Astrocyte (in vitro differentiated cells and primary cell): ENCODE measurements around the gene ME2. TPM values are rescaled to one million over a fixed set of nuclear protein-coding genes. Genes with fewer than 3 reads are reported as not detected.
A peak's percentile ranks its signal among the peaks of the same experiment; 100 is the strongest.

Experiments used
- DNase-seq: peaks from one replicate; pipeline ENCODE4 v3.0.0-alpha.2; 2010; ENCODE audit warnings: low read depth
- FAIRE-seq: peaks from 2 replicates; lab custom pipeline; 2011; peaks lifted over from hg19 to GRCh38; lab: Jason Lieb, UNC
- H2AFZ ChIP-seq: 2 replicates; pipeline ENCODE4 v1.6.0; 2012; ENCODE audit warnings: low read depth, low read length, inconsistent platforms
- H3K27ac ChIP-seq: 2 replicates; pipeline ENCODE4 v1.5.1; 2011; ENCODE audit warnings: low read depth, low read length, inconsistent platforms
- H3K27me3 ChIP-seq: 2 replicates; pipeline ENCODE4 v1.6.0; 2011; ENCODE audit warnings: low read length, inconsistent platforms; ENCODE audit not compliant: insufficient read depth
- H3K36me3 ChIP-seq: 2 replicates; pipeline ENCODE4 v1.5.1; 2011; ENCODE audit warnings: low read length, inconsistent platforms; ENCODE audit not compliant: insufficient read depth
- H3K4me1 ChIP-seq: 2 replicates; pipeline ENCODE4 v1.5.1; 2011; ENCODE audit warnings: low read length, inconsistent platforms; ENCODE audit not compliant: insufficient read depth
- H3K4me2 ChIP-seq: 2 replicates; pipeline ENCODE4 v1.6.0; 2012; ENCODE audit warnings: low read length, inconsistent platforms
- H3K4me3 ChIP-seq: 2 replicates; pipeline ENCODE4 v1.5.1; 2011; ENCODE audit warnings: low read depth, mild to moderate bottlenecking, low read length, inconsistent platforms; ENCODE audit not compliant: insufficient read depth
- H3K79me2 ChIP-seq: 2 replicates; pipeline ENCODE4 v1.6.0; 2012; ENCODE audit warnings: mild to moderate bottlenecking, low read length, inconsistent platforms; ENCODE audit not compliant: insufficient read depth
- H3K9ac ChIP-seq: 2 replicates; pipeline ENCODE4 v1.6.0; 2012; ENCODE audit warnings: mild to moderate bottlenecking, low read length, inconsistent platforms
- H3K9me3 ChIP-seq: 2 replicates; pipeline ENCODE4 v1.5.1; 2012; ENCODE audit warnings: low read depth, mild to moderate bottlenecking, low read length, inconsistent platforms; ENCODE audit not compliant: insufficient read depth
- H4K20me1 ChIP-seq: 2 replicates; pipeline ENCODE4 v1.6.0; 2012; ENCODE audit warnings: low read length, inconsistent platforms; ENCODE audit not compliant: insufficient read depth
- H3K27ac Mint-ChIP-seq: one replicate; pipeline ENCODE4 v1.8.0; 2021; ENCODE audit warnings: mild to moderate bottlenecking, mixed read lengths; ENCODE audit not compliant: unreplicated experiment
- H3K27me3 Mint-ChIP-seq: one replicate; pipeline ENCODE4 v1.8.0; 2021; ENCODE audit warnings: low read depth, mixed read lengths; ENCODE audit not compliant: unreplicated experiment
- H3K36me3 Mint-ChIP-seq: one replicate; pipeline ENCODE4 v1.8.0; 2021; ENCODE audit warnings: low read depth, mixed read lengths; ENCODE audit not compliant: unreplicated experiment
- H3K4me1 Mint-ChIP-seq: one replicate; pipeline ENCODE4 v1.8.0; 2021; ENCODE audit warnings: low read depth, mixed read lengths; ENCODE audit not compliant: unreplicated experiment
- H3K4me3 Mint-ChIP-seq: one replicate; pipeline ENCODE4 v1.8.0; 2021; ENCODE audit warnings: mild to moderate bottlenecking, moderate library complexity, mixed read lengths; ENCODE audit not compliant: unreplicated experiment
- H3K9me3 Mint-ChIP-seq: one replicate; pipeline ENCODE4 v1.8.0; 2021; ENCODE audit warnings: mild to moderate bottlenecking, mixed read lengths; ENCODE audit not compliant: unreplicated experiment
- EZH2 ChIP-seq: IDR thresholded peaks from 2 replicates; pipeline ENCODE4 v1.6.1; 2012; ENCODE audit warnings: mild to moderate bottlenecking, low read length, inconsistent platforms; ENCODE audit not compliant: insufficient read depth
- total RNA-seq: library from RNA; stranded (reverse); gene quantifications from 2 replicates; pipeline ENCODE4 v1.2.1, GENCODE V29; 2021
- TF ChIP-seq, protein P1 (sequence below): IDR thresholded peaks from 2 replicates; pipeline ENCODE4 v1.5.1; 2011; ENCODE audit warnings: low read depth, mild to moderate bottlenecking, inconsistent platforms, low read length, moderate library complexity; ENCODE audit not compliant: insufficient read depth

ME2 gene
- total RNA-seq, 1 donor from 2014 or later: 44.0 TPM

DNA sequence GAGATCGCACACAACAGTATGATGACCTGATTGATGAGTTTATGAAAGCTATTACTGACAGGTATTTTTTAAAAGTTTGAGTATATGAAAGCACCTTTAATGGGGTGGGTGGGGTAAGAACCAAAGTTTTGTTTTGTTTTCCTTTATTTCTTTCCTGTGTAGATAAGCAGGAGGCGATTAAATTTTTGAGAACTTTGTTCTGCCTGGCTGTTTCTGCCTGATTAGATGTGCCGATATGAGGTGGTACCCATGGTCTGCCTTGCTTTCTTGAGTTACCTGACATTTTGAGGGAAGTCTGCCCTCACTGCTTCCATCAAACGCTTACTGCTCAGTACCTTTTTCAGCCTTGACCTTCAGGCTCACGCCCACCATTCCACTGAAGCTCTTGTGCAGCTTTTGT, 39.2 kb downstream of the ME2 start:
- H3K27ac Mint-ChIP-seq: no peak overlapping the region
- no peak overlapping the region for H3K4me2 ChIP-seq
- no peaks in the 10 kb centered on the region for H3K4me1 Mint-ChIP-seq
- TF ChIP-seq, protein P1, sequence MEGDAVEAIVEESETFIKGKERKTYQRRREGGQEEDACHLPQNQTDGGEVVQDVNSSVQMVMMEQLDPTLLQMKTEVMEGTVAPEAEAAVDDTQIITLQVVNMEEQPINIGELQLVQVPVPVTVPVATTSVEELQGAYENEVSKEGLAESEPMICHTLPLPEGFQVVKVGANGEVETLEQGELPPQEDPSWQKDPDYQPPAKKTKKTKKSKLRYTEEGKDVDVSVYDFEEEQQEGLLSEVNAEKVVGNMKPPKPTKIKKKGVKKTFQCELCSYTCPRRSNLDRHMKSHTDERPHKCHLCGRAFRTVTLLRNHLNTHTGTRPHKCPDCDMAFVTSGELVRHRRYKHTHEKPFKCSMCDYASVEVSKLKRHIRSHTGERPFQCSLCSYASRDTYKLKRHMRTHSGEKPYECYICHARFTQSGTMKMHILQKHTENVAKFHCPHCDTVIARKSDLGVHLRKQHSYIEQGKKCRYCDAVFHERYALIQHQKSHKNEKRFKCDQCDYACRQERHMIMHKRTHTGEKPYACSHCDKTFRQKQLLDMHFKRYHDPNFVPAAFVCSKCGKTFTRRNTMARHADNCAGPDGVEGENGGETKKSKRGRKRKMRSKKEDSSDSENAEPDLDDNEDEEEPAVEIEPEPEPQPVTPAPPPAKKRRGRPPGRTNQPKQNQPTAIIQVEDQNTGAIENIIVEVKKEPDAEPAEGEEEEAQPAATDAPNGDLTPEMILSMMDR: no peak
- H3K9me3 Mint-ChIP-seq: no peaks in the 10 kb centered on the region
- H2AFZ ChIP-seq: no peak overlapping the region
- no peaks in the 10 kb centered on the region for H3K4me1 ChIP-seq
- H3K27me3 ChIP-seq: no peaks in the 10 kb centered on the region
- no peak overlapping the region for H3K9ac ChIP-seq
- no peaks in the 10 kb centered on the region for H3K27me3 Mint-ChIP-seq
- H3K4me3 Mint-ChIP-seq: no peak overlapping the region
- H3K36me3 ChIP-seq: peaks cover 6% of the 10 kb centered on the region
- H3K4me3 ChIP-seq: no peak overlapping the region
- FAIRE-seq (no peak), DNase-seq (no peak)
- H3K36me3 Mint-ChIP-seq: peaks cover 8% of the 10 kb centered on the region
- no peaks in the 10 kb centered on the region for H3K9me3 ChIP-seq
- H4K20me1 ChIP-seq: no peaks in the 10 kb centered on the region
- H3K27ac ChIP-seq: no peak overlapping the region
- no peaks in the 10 kb centered on the region for H3K79me2 ChIP-seq

DNA sequence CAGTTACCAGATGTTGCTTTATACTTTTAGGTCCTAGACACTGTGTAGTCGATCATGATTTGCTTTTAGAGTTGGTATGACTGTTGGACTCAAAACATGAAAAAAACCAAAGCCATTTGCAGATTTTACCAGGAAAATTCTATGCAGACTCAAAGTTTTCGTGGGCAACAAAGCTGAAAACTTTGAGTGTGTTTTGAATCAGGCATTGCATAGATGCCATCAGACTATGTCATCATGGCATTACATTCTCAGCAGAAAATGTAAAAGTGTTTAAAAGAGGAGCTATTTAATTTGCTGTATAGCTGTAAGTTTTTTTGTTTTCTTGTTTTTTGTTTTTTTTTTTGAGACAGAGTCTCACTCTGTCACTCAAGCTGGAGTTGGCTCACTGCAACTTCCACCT, 45.5 kb downstream of the ME2 start:
- Mint-ChIP-seq H3K27me3 (no peaks in the 10 kb centered on the region), H3K9me3 (peaks cover 8% of the 10 kb centered on the region), H3K27ac (no peak overlapping the region), H3K4me3 (no peak overlapping the region), H3K36me3 (peaks cover 13% of the 10 kb centered on the region), H3K4me1 (peaks cover 2% of the 10 kb centered on the region)
- Histone ChIP-seq H3K9ac (no peak overlapping the region), H3K36me3 (peaks cover 11% of the 10 kb centered on the region), H3K79me2 (no peaks in the 10 kb centered on the region), H3K9me3 (no peaks in the 10 kb centered on the region), H2AFZ (no peak overlapping the region), H3K27me3 (no peaks in the 10 kb centered on the region), H3K4me2 (no peak overlapping the region), H3K4me3 (no peak overlapping the region), H4K20me1 (no peaks in the 10 kb centered on the region), H3K4me1 (no peaks in the 10 kb centered on the region), H3K27ac (no peak overlapping the region)
- no peak for TF ChIP-seq EZH2
- TF ChIP-seq, protein P1: no peak
- DNase-seq (no peak), FAIRE-seq (peak; percentile 55)

DNA sequence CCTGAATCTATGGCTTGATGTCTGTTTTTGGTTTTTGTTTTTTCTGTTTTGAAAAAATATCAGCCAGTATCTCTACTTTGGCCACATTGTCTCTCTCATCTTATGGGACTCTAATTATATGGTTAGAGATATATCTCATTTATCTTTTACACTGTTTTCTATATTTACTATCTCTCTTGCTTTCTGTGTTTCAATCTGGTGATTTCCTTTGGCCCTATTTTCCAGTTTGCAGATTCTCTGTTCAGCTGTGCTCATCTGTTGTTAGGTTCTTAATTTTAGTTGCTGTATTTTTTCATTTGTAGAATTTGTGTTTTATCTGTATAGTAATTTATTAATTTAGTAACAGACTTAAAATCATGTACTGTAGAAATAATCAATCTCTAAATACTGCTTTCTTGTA, 47.6 kb downstream of the ME2 start:
- Mint-ChIP-seq H3K27ac (no peak overlapping the region), H3K4me3 (no peak overlapping the region), H3K27me3 (no peaks in the 10 kb centered on the region), H3K4me1 (peaks cover 2% of the 10 kb centered on the region), H3K9me3 (peaks cover 8% of the 10 kb centered on the region), H3K36me3 (peaks cover 13% of the 10 kb centered on the region)
- Histone ChIP-seq H2AFZ (no peak overlapping the region), H3K4me3 (no peak overlapping the region), H3K9ac (no peak overlapping the region), H3K27ac (no peak overlapping the region), H3K79me2 (no peaks in the 10 kb centered on the region), H4K20me1 (no peaks in the 10 kb centered on the region), H3K27me3 (no peaks in the 10 kb centered on the region), H3K4me2 (no peak overlapping the region), H3K36me3 (peaks cover 11% of the 10 kb centered on the region), H3K4me1 (no peaks in the 10 kb centered on the region), H3K9me3 (no peaks in the 10 kb centered on the region)
- DNase-seq: no peak
- TF ChIP-seq, protein P1: no peak
- no peak for TF ChIP-seq EZH2
- no peak for FAIRE-seq
